GM18511 (cell line): ENCODE data around the gene CACNA2D3.

Experiments used
- ATAC-seq: cut with Tn5 transposase; IDR thresholded peaks from one replicate; pipeline ENCODE4 v1.9.1; 2021; ENCODE audit warnings: mild to moderate bottlenecking, moderate library complexity; ENCODE audit not compliant: unreplicated experiment

Gene CACNA2D3

DNA sequence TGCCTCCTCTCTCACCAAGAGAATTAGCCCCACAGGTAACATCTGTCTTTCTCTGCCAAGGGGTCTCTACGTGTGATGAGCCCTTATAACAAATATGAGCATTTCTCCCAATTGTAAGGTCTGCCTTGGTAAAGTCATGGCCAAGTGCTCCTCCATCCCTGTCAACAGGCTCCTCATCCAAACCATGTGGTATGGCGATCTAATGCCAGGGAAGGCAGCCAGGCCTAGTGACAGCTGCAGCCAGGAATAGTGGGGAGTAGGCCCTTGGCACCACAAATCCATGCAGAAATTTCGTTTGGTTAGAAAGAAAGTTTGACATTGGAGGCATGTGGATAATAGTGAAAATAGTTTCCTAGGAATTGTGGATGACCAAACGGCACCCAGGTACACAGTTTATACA lies 810.3 kb downstream of the CACNA2D3 start:
- ATAC-seq = no peak

GRCh38 chr3:54935869-54936268 lies 813.5 kb downstream of the CACNA2D3 start:
- no peak for ATAC-seq

GRCh38 chr3:54936561-54936960 lies 814.2 kb downstream of the CACNA2D3 start:
- no peak for ATAC-seq

DNA sequence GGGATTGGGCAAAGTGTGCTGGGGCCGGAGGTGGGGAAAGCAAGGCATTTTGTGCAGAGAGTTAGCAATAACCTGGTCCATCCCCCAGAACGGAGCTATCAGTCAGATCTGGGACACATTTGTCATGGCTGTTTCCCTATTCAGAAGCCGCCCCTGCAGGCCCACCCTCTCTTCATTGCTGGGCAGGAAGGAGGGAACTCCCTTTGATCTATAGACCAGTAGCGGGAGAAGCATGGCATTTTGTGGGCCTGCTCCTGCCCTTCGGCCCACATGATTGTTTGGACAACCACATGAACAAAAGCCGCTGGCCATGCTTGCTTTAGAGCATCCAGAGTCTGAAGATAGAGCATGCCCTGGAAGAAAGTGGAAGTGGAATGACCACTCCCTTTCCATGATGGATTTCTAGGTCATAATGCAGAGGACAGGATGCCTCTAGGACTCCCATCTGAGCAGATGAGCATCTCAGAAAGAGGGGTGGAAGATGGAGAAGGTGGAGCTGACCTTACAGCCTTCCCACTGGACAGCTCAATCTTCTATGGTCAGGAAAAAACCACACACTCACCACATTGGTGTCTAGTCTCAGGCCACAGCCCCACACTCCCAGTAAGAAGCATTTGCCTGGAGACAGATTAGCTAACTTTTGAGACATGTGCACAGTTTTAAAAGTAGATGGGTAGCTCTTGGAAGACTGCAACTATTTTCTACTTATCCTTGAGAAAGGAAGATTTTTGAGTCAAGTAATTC lies 817.4 kb downstream of the CACNA2D3 start:
- ATAC-seq = no peak

DNA sequence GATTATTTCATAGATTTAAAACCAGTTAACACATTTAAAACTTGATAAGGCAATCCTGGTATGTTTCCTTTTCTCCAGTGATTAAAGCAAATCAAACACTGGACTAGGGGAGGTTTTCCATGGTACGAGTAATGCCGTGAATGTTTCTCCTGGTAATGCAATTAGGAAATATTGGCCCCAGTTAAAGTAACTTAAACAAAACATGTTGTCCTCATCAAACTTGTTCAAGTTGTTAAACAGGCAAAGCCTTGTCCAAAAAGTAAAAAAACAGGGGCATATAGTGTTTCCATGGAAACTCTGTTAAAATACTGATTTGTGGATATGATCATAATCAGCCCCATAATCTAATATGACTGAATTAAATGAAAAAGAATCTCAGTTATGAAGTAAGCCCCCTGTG lies 818.6 kb downstream of the CACNA2D3 start:
- no peak for ATAC-seq

GRCh38 chr3:54941690-54942362 lies 819.5 kb downstream of the CACNA2D3 start:
- ATAC-seq = no peak

GRCh38 chr3:54949491-54950044 lies 827.2 kb downstream of the CACNA2D3 start:
- ATAC-seq = no peak

- ATAC-seq = no peak
Observed at GRCh38 chr3:54950391-54951003, 828.1 kb downstream of the CACNA2D3 start.

DNA sequence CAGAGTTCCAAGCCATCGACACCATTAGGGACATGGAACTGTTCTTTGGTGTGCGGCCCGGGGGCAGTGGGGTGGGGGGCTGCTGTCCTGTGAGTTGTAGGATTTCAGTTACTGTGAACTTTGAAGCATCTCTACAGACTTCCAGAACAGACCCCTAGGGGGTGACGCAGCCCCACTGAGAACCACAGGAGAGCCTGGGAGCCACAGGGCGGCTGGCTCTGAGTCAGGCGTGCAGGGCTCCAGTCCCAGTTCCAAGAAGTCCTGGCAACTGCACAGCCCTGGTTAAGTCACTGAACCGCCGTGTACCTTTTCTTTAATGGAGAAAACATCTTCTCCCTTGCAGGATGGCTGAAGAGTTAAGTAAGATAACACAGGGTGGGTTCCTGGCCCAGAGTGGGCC lies 829.1 kb downstream of the CACNA2D3 start:
- no peak for ATAC-seq

DNA sequence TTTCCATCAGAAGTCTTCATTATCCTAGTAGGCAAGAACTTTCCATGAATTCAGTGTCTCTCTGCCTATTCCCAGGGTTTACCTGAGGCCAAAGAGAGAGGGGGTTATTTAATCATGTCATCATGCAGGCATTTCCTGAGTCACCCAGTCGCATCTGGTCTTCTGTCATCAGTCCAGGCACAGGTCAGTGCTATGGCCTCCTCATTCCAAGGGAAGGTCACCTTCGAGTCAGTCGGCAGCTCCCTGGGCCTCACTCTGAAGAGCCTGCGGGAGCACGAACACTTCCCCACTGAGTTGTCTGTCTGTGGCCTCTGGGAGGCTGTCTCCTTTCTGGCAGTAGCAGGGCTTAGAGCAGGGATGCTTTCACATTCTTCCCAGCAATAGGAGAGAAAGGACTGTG lies 831.7 kb downstream of the CACNA2D3 start:
- ATAC-seq = no peak

DNA sequence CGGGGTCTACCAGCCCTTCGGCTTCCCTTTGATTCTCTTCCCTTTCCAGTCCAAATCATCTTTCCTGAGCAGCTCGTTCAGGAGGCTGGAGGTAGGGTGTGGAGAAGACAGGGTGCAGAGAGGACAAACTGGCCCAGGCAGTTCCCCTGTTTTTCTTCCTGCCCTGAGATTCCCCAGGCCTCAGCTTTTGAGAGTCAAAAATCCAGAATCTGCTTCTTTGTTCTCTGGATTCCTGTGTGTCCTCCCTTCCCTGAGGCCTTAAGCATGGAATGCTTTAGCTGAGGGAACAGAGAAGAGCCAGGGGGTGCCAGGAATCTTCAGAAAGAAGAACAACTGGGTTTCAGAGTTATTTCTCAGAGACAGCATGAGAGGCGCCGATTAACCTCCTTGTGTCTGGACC lies 832.2 kb downstream of the CACNA2D3 start:
- no peak for ATAC-seq

DNA sequence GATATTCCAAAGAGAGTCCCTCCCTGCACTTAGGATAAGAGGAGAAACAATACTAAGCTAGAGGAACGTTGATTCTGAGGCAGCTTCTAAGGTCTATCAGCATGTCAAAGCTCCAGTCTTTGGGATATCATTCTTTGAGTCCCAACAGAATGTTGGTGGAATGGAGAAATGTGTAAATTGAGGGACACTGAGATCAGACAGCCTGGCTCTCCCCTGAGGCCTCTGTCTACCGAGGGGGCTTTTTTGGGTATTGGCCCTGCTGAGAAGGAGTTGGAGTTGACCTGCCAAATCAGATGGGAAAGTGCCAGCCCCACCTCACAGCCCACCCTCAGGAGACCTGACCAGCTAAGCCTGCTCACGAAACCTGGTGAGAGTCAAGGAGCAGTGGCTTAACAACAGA lies 833.1 kb downstream of the CACNA2D3 start:
- ATAC-seq = no peak

DNA sequence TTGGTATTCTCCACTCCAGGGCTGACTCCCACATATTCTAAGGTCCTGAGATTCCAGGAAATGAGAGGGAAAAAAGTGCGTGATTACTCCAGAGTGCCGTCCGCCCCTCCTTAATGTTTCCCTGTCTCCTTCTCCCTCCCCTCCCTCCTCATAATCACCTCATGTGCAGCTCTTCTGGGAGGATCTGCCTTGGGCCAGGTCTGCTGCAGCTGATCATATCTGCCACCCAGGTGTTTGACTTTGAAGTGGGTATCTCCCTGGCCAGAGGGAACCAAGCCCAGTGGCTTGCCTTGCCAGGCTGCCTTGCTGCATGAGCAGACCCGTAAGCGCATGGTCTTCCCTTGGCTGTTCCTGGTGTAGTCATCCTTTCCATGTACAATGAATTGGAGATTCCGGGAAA lies 833.6 kb downstream of the CACNA2D3 start:
- ATAC-seq = no peak

DNA sequence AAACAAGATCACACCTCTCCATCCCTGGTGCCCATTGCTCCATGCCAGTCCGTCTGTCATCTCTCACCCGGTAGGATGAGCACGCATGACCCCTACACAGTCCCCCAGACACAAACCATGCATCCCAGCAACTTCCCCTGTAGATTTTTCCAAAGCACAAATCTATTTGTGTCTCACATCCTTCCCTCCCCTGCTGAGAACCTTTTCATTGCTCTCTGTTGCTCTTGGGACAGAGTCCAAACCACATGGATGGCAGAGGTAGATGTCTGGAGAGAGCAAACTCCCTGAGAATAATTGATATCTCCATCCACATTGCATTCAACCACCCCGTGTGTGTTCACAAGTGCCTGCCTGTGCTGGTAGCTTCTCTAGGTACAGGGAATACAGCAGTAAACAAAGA lies 835.4 kb downstream of the CACNA2D3 start:
- no peak for ATAC-seq

- no peak for ATAC-seq
Observed at GRCh38 chr3:54960082-54960481, 837.7 kb downstream of the CACNA2D3 start.

- no peak for ATAC-seq
Observed at GRCh38 chr3:54960701-54961100, 838.3 kb downstream of the CACNA2D3 start.

- ATAC-seq = no peak
Observed at GRCh38 chr3:54962200-54962599, 839.8 kb downstream of the CACNA2D3 start.

- no peak for ATAC-seq
Observed at GRCh38 chr3:54963641-54964040, 841.3 kb downstream of the CACNA2D3 start.

GRCh38 chr3:54964081-54964480 lies 841.7 kb downstream of the CACNA2D3 start:
- no peak for ATAC-seq

DNA sequence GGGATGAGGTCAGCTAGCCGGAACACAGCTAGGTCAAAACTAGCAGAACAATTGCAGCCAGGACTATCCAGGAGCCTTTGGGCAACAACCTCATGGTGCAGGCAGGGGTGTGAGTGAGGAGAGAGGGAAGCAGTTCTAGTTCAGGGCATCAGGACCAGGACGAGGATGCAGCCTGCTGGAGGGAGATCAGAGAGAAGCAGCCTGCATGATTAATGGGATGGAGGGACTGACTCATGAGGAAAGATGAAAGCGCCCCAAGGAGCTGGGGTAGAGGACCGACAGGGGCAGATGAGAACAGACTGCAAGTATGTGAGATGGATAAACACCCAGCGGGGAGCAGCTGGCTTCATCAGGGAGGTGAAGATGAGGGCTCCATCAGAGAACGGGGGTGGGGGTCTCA lies 843.4 kb downstream of the CACNA2D3 start:
- no peak for ATAC-seq

DNA sequence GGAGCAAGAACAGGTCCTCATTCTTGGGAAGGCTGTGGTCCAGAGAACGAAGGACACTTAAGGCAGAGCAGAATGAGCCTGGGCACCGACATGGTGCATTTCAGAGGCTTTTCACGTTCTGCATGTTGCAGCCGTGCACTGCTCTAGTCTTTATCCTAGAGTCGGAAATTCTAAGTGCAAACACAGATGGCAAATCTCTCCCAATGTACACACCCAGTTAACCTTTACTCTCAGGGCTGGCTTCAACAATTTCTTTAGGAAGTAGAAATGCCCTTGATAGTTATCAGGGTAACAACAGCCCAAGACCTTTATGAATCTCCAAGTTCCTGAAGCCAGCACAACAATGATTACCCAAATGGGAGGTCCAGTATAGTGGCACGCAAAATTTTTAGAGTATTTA lies 844.6 kb downstream of the CACNA2D3 start:
- no peak for ATAC-seq

- ATAC-seq = no peak
Observed at GRCh38 chr3:54967731-54968161, 845.4 kb downstream of the CACNA2D3 start.
